HG02642 (cell line): ENCODE measurements around the gene RHO.

ENCODE experiments used
- ATAC-seq: cut with Tn5 transposase; IDR thresholded peaks from one replicate; pipeline ENCODE4 v1.9.1; 2021; ENCODE audit warnings: mild to moderate bottlenecking; ENCODE audit not compliant: unreplicated experiment, poor library complexity

RHO gene

GRCh38 chr3:129557548-129557894, 29.1 kb downstream of the RHO start:
- ATAC-seq = no peak

GRCh38 chr3:129558081-129558771, 29.8 kb downstream of the RHO start:
- no peak for ATAC-seq

- no peak for ATAC-seq
Measured at GRCh38 chr3:129558772-129559564, 30.5 kb downstream of the RHO start.

DNA sequence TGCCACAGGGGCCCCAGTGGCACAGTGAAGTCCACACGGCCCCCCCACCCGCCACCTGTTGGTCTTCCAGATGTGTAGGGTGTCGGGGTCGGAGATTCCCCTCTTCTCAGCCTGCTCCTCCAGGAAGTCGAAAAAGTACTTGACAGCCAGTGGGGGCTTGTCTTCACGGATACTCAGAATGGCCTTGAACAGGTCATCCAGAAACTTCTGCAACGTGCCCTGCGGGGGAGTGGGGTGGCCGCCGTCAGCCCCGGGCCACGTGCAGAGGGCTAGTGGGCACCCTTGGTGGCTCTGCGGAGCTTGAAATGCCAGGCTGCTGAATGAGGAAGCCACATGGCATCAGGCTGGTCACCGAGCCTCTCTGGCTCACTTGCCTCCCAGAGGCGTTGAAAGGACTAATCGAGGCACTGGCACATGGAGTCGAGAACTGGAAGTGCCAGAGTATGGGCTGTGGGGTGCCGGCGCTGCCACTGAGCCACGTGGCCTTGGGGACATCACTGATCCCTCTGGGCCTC, 31.2 kb downstream of the RHO start:
- no peak for ATAC-seq

- ATAC-seq = no peak
Measured at GRCh38 chr3:129560269-129560787, 31.9 kb downstream of the RHO start.

- no peak for ATAC-seq
Measured at GRCh38 chr3:129560911-129561594, 32.6 kb downstream of the RHO start.

DNA sequence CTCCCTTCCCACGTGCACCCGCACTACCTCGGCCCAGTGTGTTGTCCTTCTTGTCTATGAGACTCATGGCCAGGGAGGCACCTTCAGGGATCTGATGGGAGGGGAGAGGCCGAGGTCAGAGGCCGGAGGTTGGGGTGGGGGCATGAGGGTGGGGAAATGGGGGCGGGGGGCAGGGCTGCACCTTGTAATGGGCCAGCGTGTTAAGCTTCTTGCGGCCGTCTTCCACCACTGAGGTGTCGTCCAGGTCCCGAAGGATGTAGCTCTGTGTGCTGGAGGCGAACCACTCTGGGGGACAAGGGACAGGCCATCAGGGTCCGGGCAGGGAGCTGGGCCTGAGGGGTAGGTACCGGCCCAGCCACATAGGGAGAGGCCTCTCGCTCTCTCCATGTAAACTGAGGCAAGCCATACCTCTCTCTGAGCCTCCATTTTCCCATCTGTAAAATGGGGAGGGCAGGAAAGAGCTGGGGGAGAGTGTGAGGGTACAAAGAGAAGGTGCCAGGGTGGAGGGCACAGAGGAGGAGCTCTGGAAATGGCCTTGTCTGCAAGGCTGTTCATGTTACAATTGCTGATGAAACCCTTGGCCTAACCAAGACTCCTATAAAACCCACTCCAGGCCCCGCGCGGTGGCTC, 33.3 kb downstream of the RHO start:
- no peak for ATAC-seq

- ATAC-seq = no peak
Measured at GRCh38 chr3:129562803-129563202, 34.4 kb downstream of the RHO start.

GRCh38 chr3:129563332-129563731, 34.9 kb downstream of the RHO start:
- no peak for ATAC-seq

- ATAC-seq = no peak
Measured at GRCh38 chr3:129563850-129564535, 35.6 kb downstream of the RHO start.

- no peak for ATAC-seq
Measured at GRCh38 chr3:129564981-129565644, 36.7 kb downstream of the RHO start.

GRCh38 chr3:129565902-129566301, 37.5 kb downstream of the RHO start:
- no peak for ATAC-seq

DNA sequence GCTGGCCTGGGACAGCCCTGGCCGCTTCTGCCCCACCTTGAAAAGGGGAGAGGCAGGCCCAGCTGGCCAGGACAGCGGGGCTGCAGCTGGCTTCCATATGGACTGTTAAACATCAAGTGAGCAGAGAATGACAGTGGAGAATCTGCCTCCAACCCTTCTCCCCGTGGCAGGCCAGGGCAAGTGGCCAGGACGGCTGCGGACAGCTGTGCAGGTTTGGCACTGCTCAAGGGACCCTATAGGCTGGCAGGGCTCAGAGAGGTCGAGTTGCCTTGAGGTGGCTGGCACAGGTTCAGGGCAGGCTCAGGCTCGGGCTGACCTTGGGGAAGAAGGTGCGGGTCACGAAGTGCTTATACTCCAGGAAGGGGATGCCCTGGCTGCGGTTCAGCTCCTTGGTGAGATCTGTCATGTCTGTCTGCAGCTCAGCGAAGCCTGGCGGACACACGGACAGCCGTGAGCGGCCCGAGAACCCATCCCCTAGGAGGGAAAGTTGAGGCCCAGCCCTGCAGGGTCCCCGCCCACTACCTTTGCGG, 38.8 kb downstream of the RHO start:
- ATAC-seq = no peak

GRCh38 chr3:129567939-129568338, 39.5 kb downstream of the RHO start:
- ATAC-seq = no peak

DNA sequence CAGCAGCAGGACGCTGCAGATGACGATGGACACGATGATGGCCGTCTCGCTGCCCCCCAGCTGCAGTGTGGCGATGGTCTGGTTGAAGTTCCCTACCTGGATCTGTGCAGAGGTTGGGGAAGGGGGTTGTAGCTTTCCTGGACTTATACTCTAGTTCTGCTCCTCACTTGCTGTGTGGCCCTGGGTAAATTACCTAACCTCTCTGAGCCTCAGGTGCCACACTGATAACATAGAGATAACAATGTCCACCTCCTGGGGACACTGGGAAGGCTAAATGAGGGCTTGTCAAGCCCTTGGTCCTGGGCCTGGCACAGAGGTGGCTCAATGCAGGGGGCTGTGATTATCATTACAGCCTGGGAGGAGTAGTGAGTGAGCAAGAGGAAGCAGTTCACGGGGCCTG, 41.4 kb downstream of the RHO start:
- no peak for ATAC-seq

DNA sequence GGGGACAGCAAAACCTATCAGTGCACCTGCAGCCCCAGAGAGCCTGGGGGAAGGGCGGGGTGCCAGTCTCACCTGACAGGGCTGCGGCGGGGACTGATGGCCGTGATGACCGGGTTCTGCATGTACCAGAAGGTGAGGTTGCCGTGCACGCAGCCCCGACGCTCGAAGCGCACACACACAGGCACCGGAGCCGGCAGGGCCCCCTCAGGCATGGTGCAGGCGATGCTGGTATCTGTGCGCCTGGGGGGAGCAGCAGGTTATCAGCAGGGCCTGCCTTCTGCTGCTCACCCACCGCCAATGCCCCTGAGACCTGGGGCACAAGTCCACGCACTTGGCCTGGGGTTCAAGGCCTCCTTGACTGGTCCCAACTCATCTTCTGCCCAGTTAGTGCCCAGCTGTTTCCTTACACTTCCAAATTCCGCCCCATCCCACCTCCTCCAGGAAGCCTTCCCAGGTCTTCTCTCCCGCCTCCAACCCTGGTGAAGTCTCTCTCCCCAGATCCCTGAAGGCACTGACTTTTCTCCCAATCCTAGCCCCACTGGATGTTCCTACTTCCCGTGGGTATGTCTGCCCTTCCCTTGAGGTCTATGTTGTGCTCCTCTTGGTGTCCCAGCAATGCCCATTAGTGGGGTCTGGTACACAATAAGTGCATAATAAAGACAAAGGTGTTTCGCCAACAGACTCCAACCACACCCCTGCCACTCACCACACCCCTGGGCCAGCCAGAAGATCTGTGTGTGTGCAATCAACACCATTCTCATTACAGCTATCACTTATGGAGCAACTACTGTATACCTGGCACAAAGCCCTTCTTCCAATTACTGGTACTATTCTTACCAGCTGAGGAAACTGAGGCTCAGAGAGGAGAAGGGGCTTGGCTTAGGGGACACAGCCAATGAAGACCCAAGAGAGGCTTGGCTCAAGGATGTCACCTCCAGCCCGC, 43.4 kb downstream of the RHO start:
- no peak for ATAC-seq

GRCh38 chr3:129572603-129573002, 44.2 kb downstream of the RHO start:
- ATAC-seq = no peak

GRCh38 chr3:129573493-129573892, 45.1 kb downstream of the RHO start:
- ATAC-seq = no peak
